Neural progenitor cell (in vitro differentiated cells): ENCODE data around the gene LAMB4. TPM values are rescaled to one million over a fixed set of nuclear protein-coding genes. Genes with fewer than 3 reads are reported as not detected.

Source experiments
- DNase-seq: peaks from one replicate; pipeline ENCODE4 v3.0.0-alpha.2; 2016; ENCODE audit warnings: low spot score
- H2AFZ ChIP-seq: fragments of 200-600 bp; sonication (generic); replicated peaks from 2 replicates; pipeline ENCODE4 v1.6.1; 2016; ENCODE audit warnings: antibody characterized with exemption
- H3F3A ChIP-seq: fragments of 200-600 bp; sonication (generic); 2 replicates; pipeline ENCODE4 v1.6.1; 2016; ENCODE audit warnings: antibody characterized with exemption, low read depth
- H3K27ac ChIP-seq: fragments of 200-600 bp; sonication (generic); 2 replicates; pipeline ENCODE4 v1.5.1; 2016; ENCODE audit warnings: mild to moderate bottlenecking
- H3K27me3 ChIP-seq: fragments of 200-600 bp; sonication (generic); 2 replicates; pipeline ENCODE4 v1.6.1; 2016; ENCODE audit warnings: mild to moderate bottlenecking, moderate library complexity
- H3K36me3 ChIP-seq: fragments of 200-600 bp; sonication (generic); 2 replicates; pipeline ENCODE4 v1.5.1; 2016
- H3K4me1 ChIP-seq: fragments of 200-600 bp; sonication (generic); 2 replicates; pipeline ENCODE4 v1.6.1; 2016; ENCODE audit warnings: mixed run types
- H3K4me2 ChIP-seq: fragments of 200-600 bp; sonication (generic); 2 replicates; pipeline ENCODE4 v1.6.1; 2016
- H3K4me3 ChIP-seq: fragments of 200-600 bp; sonication (generic); 2 replicates; pipeline ENCODE4 v1.5.1; 2016
- H3K79me2 ChIP-seq: fragments of 200-600 bp; sonication (generic); 2 replicates; pipeline ENCODE4 v1.6.1; 2016; ENCODE audit warnings: low read depth
- H3K9ac ChIP-seq: fragments of 200-600 bp; sonication (generic); 2 replicates; pipeline ENCODE4 v1.6.1; 2016
- H3K9me3 ChIP-seq: fragments of 200-600 bp; sonication (generic); 2 replicates; pipeline ENCODE4 v1.5.1; 2016; ENCODE audit warnings: low read depth
- H4K20me1 ChIP-seq: fragments of 200-600 bp; sonication (generic); 2 replicates; pipeline ENCODE4 v1.6.1; 2016; ENCODE audit warnings: low read depth
- H3K27ac Mint-ChIP-seq: 3 replicates; pipeline ENCODE4 v1.8.0; 2021; ENCODE audit warnings: mixed read lengths
- H3K27me3 Mint-ChIP-seq: 2 replicates; pipeline ENCODE4 v1.8.0; 2022; ENCODE audit warnings: low read depth, mild to moderate bottlenecking, inconsistent platforms, moderate library complexity, mixed read lengths; ENCODE audit not compliant: insufficient read depth
- H3K36me3 Mint-ChIP-seq: 3 replicates; pipeline ENCODE4 v1.8.0; 2021; ENCODE audit warnings: mixed read lengths
- H3K4me1 Mint-ChIP-seq: 3 replicates; pipeline ENCODE4 v1.8.0; 2021; ENCODE audit warnings: mixed read lengths
- H3K4me3 Mint-ChIP-seq: 3 replicates; pipeline ENCODE4 v1.8.0; 2021; ENCODE audit warnings: mild to moderate bottlenecking, moderate library complexity, mixed read lengths
- H3K9me3 Mint-ChIP-seq: 3 replicates; pipeline ENCODE4 v1.8.0; 2020; ENCODE audit warnings: mixed read lengths
- CTCF ChIP-seq: fragments of 200-600 bp; sonication (generic); IDR thresholded peaks from 2 replicates; pipeline ENCODE4 v1.5.1; 2017; ENCODE audit warnings: antibody characterized with exemption, mild to moderate bottlenecking
- EZH2 ChIP-seq: fragments of 200-600 bp; sonication (generic); IDR thresholded peaks from 2 replicates; pipeline ENCODE4 v1.6.1; 2017; ENCODE audit warnings: antibody characterized with exemption, mild to moderate bottlenecking, moderate library complexity
- EZH2phosphoT487 ChIP-seq: fragments of 200-600 bp; sonication (generic); IDR thresholded peaks from 2 replicates; pipeline ENCODE4 v1.6.1; 2017; ENCODE audit warnings: antibody characterized with exemption
- total RNA-seq: library from RNA; depleted of rRNA; stranded (reverse); fragments of >200 nt; gene quantifications from 2 replicates; pipeline ENCODE4 v1.2.3, GENCODE V29; 2015; ENCODE audit warnings: low replicate concordance

Gene LAMB4
- total RNA-seq, 1 donor from 2014 or later = not detected

GRCh38 chr7:108049962-108050361, 80.2 kb downstream of the LAMB4 start:
- Histone ChIP-seq H4K20me1 (no peaks in the 10 kb centered on the region), H3K27ac (no peak overlapping the region), H3K4me1 (no peaks in the 10 kb centered on the region), H3K4me2 (no peak overlapping the region), H3K79me2 (no peaks in the 10 kb centered on the region), H3K27me3 (no peaks in the 10 kb centered on the region), H3K9me3 (no peaks in the 10 kb centered on the region), H3K36me3 (no peaks in the 10 kb centered on the region), H3K4me3 (no peak overlapping the region), H3F3A (no peaks in the 10 kb centered on the region), H3K9ac (no peak overlapping the region), H2AFZ (no peak overlapping the region)
- H3K27me3 Mint-ChIP-seq = no peaks in the 10 kb centered on the region
- H3K27ac Mint-ChIP-seq = no peak overlapping the region
- H3K4me1 Mint-ChIP-seq = no peaks in the 10 kb centered on the region
- H3K9me3 Mint-ChIP-seq = no peaks in the 10 kb centered on the region
- no peaks in the 10 kb centered on the region for H3K36me3 Mint-ChIP-seq
- TF ChIP-seq EZH2phosphoT487 (no peak), EZH2 (no peak), CTCF (no peak)
- no peak overlapping the region for H3K4me3 Mint-ChIP-seq
- no peak for DNase-seq

GRCh38 chr7:108048422-108048821, 81.7 kb downstream of the LAMB4 start:
- H3K4me1 Mint-ChIP-seq = no peaks in the 10 kb centered on the region

GRCh38 chr7:108046952-108047506, 83.1 kb downstream of the LAMB4 start:
- H3K79me2 ChIP-seq = no peaks in the 10 kb centered on the region
- H3K27ac Mint-ChIP-seq = no peak overlapping the region

More at GRCh38 chr7:108048422-108048821, 81.7 kb downstream of the LAMB4 start:
- Histone ChIP-seq H3K36me3 (no peaks in the 10 kb centered on the region), H2AFZ (no peak overlapping the region), H3K9ac (no peak overlapping the region), H3K9me3 (no peaks in the 10 kb centered on the region), H3K4me3 (no peak overlapping the region), H3K4me1 (no peaks in the 10 kb centered on the region), H3K27me3 (no peaks in the 10 kb centered on the region), H3K4me2 (no peak overlapping the region), H3K79me2 (no peaks in the 10 kb centered on the region), H3F3A (no peaks in the 10 kb centered on the region), H3K27ac (no peak overlapping the region), H4K20me1 (no peaks in the 10 kb centered on the region)
- Mint-ChIP-seq H3K27me3 (no peaks in the 10 kb centered on the region), H3K27ac (no peak overlapping the region), H3K9me3 (no peaks in the 10 kb centered on the region), H3K4me3 (no peak overlapping the region), H3K36me3 (no peaks in the 10 kb centered on the region)
- TF ChIP-seq EZH2 (no peak), EZH2phosphoT487 (no peak), CTCF (no peak)
- DNase-seq = no peak

More at GRCh38 chr7:108046952-108047506, 83.1 kb downstream of the LAMB4 start:
- no peaks in the 10 kb centered on the region for H4K20me1 ChIP-seq
- H3K4me1 ChIP-seq = no peaks in the 10 kb centered on the region
- no peaks in the 10 kb centered on the region for H3K9me3 Mint-ChIP-seq
- no peak overlapping the region for H3K27ac ChIP-seq
- no peaks in the 10 kb centered on the region for H3K27me3 ChIP-seq
- H3K36me3 Mint-ChIP-seq = no peaks in the 10 kb centered on the region
- no peaks in the 10 kb centered on the region for H3K36me3 ChIP-seq
- no peaks in the 10 kb centered on the region for H3K27me3 Mint-ChIP-seq
- H3K4me3 Mint-ChIP-seq = no peak overlapping the region
- no peaks in the 10 kb centered on the region for H3F3A ChIP-seq
- H2AFZ ChIP-seq = no peak overlapping the region
- H3K9me3 ChIP-seq = no peaks in the 10 kb centered on the region
- H3K4me2 ChIP-seq = no peak overlapping the region
- H3K4me1 Mint-ChIP-seq = no peaks in the 10 kb centered on the region
- H3K9ac ChIP-seq = no peak overlapping the region
- no peak overlapping the region for H3K4me3 ChIP-seq
- TF ChIP-seq EZH2phosphoT487 = no peak
- no peak for TF ChIP-seq CTCF
- no peak for TF ChIP-seq EZH2
- DNase-seq = no peak
